ENCODE results near the gene CTSZ. TPM values are rescaled to one million over a fixed set of nuclear protein-coding genes. Genes with fewer than 3 reads are reported as not detected.

The CTSZ gene
- total and polyA plus RNA-seq, 8 donors = 92.2 to 479 (median 109) TPM

- no peak overlapping the region for H3K4me3 ChIP-seq
- H3K9me3 ChIP-seq = no peaks in the 10 kb centered on the region
- DNase-seq (no peak), ATAC-seq (no peak)
- no peak overlapping the region for H3K27ac ChIP-seq
- peaks cover 5 to 29% of the 10 kb centered on the region in 2 donors for H3K4me1 ChIP-seq
- H3K27me3 ChIP-seq = no peaks in the 10 kb centered on the region
- peaks cover 0 to 65% of the 10 kb centered on the region in 2 donors for H3K36me3 ChIP-seq
- TF ChIP-seq CTCF (IDR thresholded peaks at IDR 0.05) = no peak
- intact Hi-C loops (cut with DNase I) = no loop called here
Observed at GRCh38 chr20:59023616-59024015, 16.6 kb upstream of the CTSZ start.

DNA sequence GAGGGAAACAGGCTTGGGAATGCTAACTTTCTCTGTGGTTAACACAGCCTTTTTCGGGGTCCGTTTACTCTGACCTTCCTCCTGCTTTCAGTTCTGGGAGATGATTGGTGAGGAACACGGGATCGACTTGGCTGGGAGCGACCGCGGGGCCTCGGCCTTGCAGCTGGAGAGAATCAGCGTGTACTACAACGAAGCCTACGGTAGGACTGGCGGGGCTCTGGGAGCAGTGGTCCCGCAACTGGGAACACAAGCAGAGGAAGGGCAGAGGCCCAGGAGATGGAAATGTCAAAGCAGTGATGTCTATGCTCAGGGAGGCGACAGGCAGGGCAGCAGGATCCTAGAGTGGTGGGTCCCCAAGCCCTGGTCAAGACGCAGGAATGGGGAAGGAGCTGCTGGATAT is 15.7 kb upstream of the CTSZ start:
- Histone ChIP-seq H3K36me3 (peaks cover 0 to 60% of the 10 kb centered on the region in 2 donors), H3K27ac (no peak overlapping the region), H3K9me3 (no peaks in the 10 kb centered on the region), H3K4me1 (peaks cover 0 to 20% of the 10 kb centered on the region in 2 donors), H3K4me3 (no peak overlapping the region), H3K27me3 (no peaks in the 10 kb centered on the region)
- intact Hi-C loops (cut with DNase I) = no loop called here
- TF ChIP-seq CTCF (IDR thresholded peaks at IDR 0.05) = no peak
- ATAC-seq = no peak
- DNase-seq = no peak

- H3K4me1 ChIP-seq = peaks cover 0 to 12% of the 10 kb centered on the region in 2 donors
- DNase-seq (no peak), ATAC-seq (no peak)
- H3K9me3 ChIP-seq = no peaks in the 10 kb centered on the region
- intact Hi-C loops (cut with DNase I) = no loop called here
- H3K27me3 ChIP-seq = no peaks in the 10 kb centered on the region
- no peak overlapping the region for H3K4me3 ChIP-seq
- no peak overlapping the region for H3K27ac ChIP-seq
- TF ChIP-seq CTCF (IDR thresholded peaks at IDR 0.05) = no peak
- peaks cover 0 to 43% of the 10 kb centered on the region in 2 donors for H3K36me3 ChIP-seq
Observed at GRCh38 chr20:59020938-59021551, 14.0 kb upstream of the CTSZ start.

DNA sequence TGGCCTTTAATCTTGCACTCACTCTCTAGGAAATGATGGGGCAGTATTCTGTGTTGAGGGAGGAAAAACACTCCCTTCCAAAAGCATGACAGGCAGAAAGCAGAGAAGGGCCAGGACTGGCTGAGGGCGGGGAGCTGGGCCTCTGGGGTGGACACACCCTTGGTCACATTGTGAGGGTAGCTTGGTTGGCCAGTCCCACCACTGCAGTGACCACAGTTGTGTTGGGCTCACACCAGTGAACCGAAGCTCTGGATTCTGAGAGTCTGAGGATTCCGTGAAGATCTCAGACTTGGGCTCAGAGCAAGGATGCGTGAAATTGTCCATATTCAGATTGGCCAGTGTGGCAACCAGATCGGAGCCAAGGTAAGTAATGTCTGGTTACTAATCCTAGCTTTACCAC is 12.2 kb upstream of the CTSZ start, which contains the start of gene TUBB1:
TUBB1 (plus strand) TSS at position 213 of the 400 bp plus-strand sequence; CDS start at position 307, 94 bp downstream.
- no peaks in the 10 kb centered on the region for H3K9me3 ChIP-seq
- H3K4me1 ChIP-seq = peaks cover 0 to 8% of the 10 kb centered on the region in 2 donors
- H3K27me3 ChIP-seq = no peaks in the 10 kb centered on the region
- intact Hi-C loops (cut with DNase I) = no loop called here
- H3K27ac ChIP-seq = no peak within 1 kb of the TSS
- TF ChIP-seq CTCF (IDR thresholded peaks at IDR 0.05) = no peak
- DNase-seq (no peak), ATAC-seq (no peak)
- peaks cover 0 to 25% of the 10 kb centered on the region in 2 donors for H3K36me3 ChIP-seq
- H3K4me3 ChIP-seq = no peak within 1 kb of the TSS

- Histone ChIP-seq H3K27ac (no peak overlapping the region), H3K27me3 (no peaks in the 10 kb centered on the region), H3K36me3 (peaks cover 0 to 21% of the 10 kb centered on the region in 2 donors), H3K4me1 (peaks cover 0 to 8% of the 10 kb centered on the region in 2 donors), H3K4me3 (no peak overlapping the region), H3K9me3 (no peaks in the 10 kb centered on the region)
- TF ChIP-seq CTCF (IDR thresholded peaks at IDR 0.05) = no peak
- ATAC-seq (no peak), DNase-seq (no peak)
- intact Hi-C loops (cut with DNase I) = no loop called here
Observed at GRCh38 chr20:59018817-59019216, 11.8 kb upstream of the CTSZ start.

Measured in left lung (tissue), 10 donors.